GM21515 (cell line): ENCODE measurements around the gene KCNN2.

Source experiments
- ATAC-seq: cut with Tn5 transposase; IDR thresholded peaks from one replicate; pipeline ENCODE4 v1.9.1; 2021; ENCODE audit not compliant: unreplicated experiment

Gene KCNN2

GRCh38 chr5:114362197-114362976 is 517 bp downstream of the KCNN2 start:
- ATAC-seq, result peak; percentile 17

- no peak for ATAC-seq
Measured at GRCh38 chr5:114362977-114363761, 1.3 kb downstream of the KCNN2 start.

GRCh38 chr5:114363837-114364236 is 2.0 kb downstream of the KCNN2 start:
- ATAC-seq, result no peak

- no peak for ATAC-seq
Measured at GRCh38 chr5:114367029-114367428, 5.2 kb downstream of the KCNN2 start.

- no peak for ATAC-seq
Measured at GRCh38 chr5:114369680-114370417, 8.0 kb downstream of the KCNN2 start.

GRCh38 chr5:114377050-114377844 is 15.4 kb downstream of the KCNN2 start:
- ATAC-seq, result no peak

GRCh38 chr5:114377946-114378345 is 16.1 kb downstream of the KCNN2 start:
- ATAC-seq, result no peak

GRCh38 chr5:114380721-114381120 is 18.9 kb downstream of the KCNN2 start:
- no peak for ATAC-seq

- ATAC-seq, result no peak
Measured at GRCh38 chr5:114387433-114387832, 25.6 kb downstream of the KCNN2 start.

- ATAC-seq, result no peak
Measured at GRCh38 chr5:114390431-114390830, 28.6 kb downstream of the KCNN2 start.

- no peak for ATAC-seq
Measured at GRCh38 chr5:114391321-114391720, 29.5 kb downstream of the KCNN2 start.

- no peak for ATAC-seq
Measured at GRCh38 chr5:114393159-114393558, 31.3 kb downstream of the KCNN2 start.

- no peak for ATAC-seq
Measured at GRCh38 chr5:114402206-114402605, 40.3 kb downstream of the KCNN2 start.

GRCh38 chr5:114407783-114408182 is 45.9 kb downstream of the KCNN2 start:
- ATAC-seq, result no peak

- ATAC-seq, result no peak
Measured at GRCh38 chr5:114408847-114409246, 47.0 kb downstream of the KCNN2 start.

GRCh38 chr5:114411380-114411931 is 49.6 kb downstream of the KCNN2 start:
- no peak for ATAC-seq

GRCh38 chr5:114412510-114413171 is 50.8 kb downstream of the KCNN2 start:
- no peak for ATAC-seq

GRCh38 chr5:114415760-114416159 is 53.9 kb downstream of the KCNN2 start:
- ATAC-seq, result no peak

- no peak for ATAC-seq
Measured at GRCh38 chr5:114416254-114416653, 54.4 kb downstream of the KCNN2 start.

- ATAC-seq, result no peak
Measured at GRCh38 chr5:114417519-114417918, 55.6 kb downstream of the KCNN2 start.
